HG03442 (cell line): ENCODE measurements around the gene CMSS1.
"Not testable (repeated sequence)": the region's sequence is repeated elsewhere in the genome, so short reads cannot be mapped to it uniquely, and the experiment has no call there.

Experiments
- ATAC-seq: cut with Tn5 transposase; IDR thresholded peaks from one replicate; pipeline ENCODE4 v1.9.1; 2021; ENCODE audit warnings: mild to moderate bottlenecking, moderate library complexity; ENCODE audit not compliant: unreplicated experiment

Gene CMSS1

DNA sequence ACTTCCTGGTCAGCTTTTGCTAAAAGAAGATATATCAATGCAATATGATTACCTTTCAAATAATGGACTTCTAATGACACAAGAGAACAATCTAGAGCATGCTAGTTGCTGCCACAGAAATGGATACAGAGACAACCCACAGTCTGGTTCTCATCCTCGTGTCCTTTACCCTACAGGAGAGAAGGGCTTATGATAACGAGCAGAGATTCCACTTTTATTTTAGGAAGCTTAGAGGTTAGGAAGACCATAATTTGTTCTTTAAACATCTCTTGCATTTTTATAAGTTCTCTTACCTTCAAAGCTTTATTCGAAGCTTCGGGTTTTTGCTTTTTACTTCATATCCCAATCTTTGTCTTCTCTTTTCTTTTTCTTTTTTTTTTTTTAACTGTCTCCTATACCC lies 257.5 kb downstream of the CMSS1 start:
- no peak for ATAC-seq

GRCh38 chr3:100075851-100076730 lies 258.4 kb downstream of the CMSS1 start:
- no peak for ATAC-seq

DNA sequence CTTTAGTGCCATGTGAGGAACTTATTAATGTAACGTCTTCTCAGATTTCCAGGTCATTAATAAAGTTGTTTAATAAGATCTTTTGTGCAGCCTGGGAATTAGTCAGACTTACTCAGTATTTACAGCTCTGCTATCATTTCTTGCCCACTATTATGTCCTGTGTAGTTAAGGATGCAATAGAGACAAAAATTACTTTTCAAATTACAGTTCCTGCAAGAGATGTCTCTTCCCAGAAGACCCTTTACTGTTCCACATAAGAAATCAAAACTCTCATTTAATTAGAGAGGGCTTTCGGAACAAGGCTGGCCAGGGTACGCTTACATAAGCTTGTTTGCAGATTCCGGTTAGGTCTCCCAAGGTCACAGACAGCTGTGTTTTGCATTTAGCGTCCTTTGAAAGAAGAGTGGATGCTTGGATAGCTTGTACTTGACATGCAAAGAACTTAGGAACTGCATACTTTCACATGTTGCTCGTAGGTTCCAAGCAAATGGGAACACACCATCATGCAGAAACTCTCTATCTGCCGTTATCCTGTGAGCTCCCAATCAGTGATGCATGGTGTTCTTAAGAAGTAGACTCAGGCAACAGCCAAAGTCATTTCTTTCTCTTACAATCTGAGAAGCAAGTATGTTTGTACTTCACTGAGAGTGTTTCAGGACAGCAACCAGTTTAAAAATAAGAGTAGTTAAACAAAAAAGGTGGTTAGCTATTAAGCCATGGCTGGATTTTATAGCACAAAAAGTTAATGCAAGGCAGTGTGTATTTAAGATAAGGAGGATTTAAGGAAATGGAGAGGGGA lies 259.3 kb downstream of the CMSS1 start:
- no peak for ATAC-seq

- ATAC-seq, result no peak
These were observed 261.7 kb downstream of the CMSS1 start for GRCh38 chr3:100079328-100079727.

- no peak for ATAC-seq
These were observed 262.9 kb downstream of the CMSS1 start for GRCh38 chr3:100080573-100080972.

GRCh38 chr3:100081311-100081710 lies 263.6 kb downstream of the CMSS1 start:
- no peak for ATAC-seq

DNA sequence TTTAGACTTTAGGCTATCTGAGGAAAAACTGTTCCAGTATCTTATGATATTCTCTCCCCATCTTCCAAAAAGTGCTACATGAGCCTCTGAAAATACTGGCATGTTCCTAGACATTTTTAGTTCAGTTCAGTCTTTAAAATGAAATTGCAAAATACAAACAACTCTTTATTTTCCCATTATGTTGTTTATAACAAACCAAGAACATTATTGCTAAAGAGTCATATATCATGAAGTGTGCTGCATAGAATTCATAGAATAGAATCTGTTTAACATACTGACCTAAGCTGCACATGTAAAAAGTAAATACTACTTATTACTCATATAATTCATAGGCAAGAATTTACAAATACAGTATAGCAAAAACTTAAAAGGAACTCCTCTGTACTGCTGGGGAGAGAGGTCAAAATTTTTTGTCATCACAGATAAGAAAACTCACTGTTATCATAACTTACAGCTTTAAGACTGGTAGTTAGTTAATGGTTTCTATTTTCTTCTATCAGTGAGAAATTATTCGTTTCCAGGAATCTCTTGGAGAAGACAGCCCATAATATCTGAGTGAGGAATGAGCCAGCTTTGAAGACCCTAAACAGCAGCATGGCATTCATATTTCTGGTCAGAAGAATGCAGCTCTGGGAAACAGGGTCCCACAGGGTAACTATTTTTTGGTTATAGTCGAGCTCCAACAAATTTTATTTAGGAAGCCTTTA lies 264.5 kb downstream of the CMSS1 start:
- ATAC-seq, result no peak

GRCh38 chr3:100082714-100083113 lies 265.1 kb downstream of the CMSS1 start:
- ATAC-seq, result no peak

DNA sequence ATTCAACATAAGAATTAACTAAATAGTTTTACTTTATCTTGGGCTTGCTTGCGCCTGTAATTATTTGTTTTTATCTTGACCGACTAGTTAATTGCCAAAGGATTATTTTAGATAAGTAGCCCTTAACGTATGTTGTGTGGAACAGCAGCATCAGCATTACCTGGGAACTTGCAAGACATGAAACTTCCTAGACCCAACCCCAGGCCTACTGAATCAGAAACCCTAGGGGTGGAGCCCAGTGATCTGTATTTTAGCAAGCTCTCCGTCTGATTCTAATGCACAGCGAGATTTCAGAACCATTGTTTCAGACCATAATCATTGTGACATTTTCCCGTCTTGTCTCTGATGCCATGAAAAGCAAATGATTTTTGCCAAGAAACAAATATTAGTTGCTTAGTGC lies 265.5 kb downstream of the CMSS1 start:
- ATAC-seq, result no peak

- ATAC-seq, result no peak
These were observed 266.6 kb downstream of the CMSS1 start for GRCh38 chr3:100084100-100084806.

- no peak for ATAC-seq
These were observed 268.7 kb downstream of the CMSS1 start for GRCh38 chr3:100086401-100086800.

- ATAC-seq, result peak; percentile 91
These were observed 269.5 kb downstream of the CMSS1 start for GRCh38 chr3:100087198-100087597.

GRCh38 chr3:100088735-100089368 lies 271.2 kb downstream of the CMSS1 start:
- no peak for ATAC-seq

- ATAC-seq, result peak; percentile 80
These were observed 272.4 kb downstream of the CMSS1 start for GRCh38 chr3:100089812-100090668.

GRCh38 chr3:100090669-100091005 lies 273.0 kb downstream of the CMSS1 start:
- ATAC-seq, result no peak

- ATAC-seq, result no peak
These were observed 276.2 kb downstream of the CMSS1 start for GRCh38 chr3:100093831-100094230.

- not testable (repeated sequence) for ATAC-seq
These were observed 278.6 kb downstream of the CMSS1 start for GRCh38 chr3:100096286-100096685.

- ATAC-seq, result no peak
These were observed 279.2 kb downstream of the CMSS1 start for GRCh38 chr3:100096866-100097265.
